GM12878 (cell line): ENCODE results near the gene SH3BGRL3.

Source experiments
- BHLHE40 ChIP-seq, 2 experiments: fragments of 450-650 bp in 1 of 2; IDR thresholded peaks; 2 replicates each; pipeline ENCODE4 v1.6.1; 2011 to 2017; ENCODE audit warnings: low read depth in 2 of 2, borderline replicate concordance in 1 of 2, improper control_type of control experiment in 1 of 2, low read length in 1 of 2, mild to moderate bottlenecking in 1 of 2
- CTCF ChIP-seq, 3 experiments: IDR thresholded peaks in 2 of 3; conservative IDR thresholded peaks in 1 of 3; 2 replicates each; pipeline ENCODE4 v1.5.1; 2011; ENCODE audit warnings: low read depth in 3 of 3, low read length in 3 of 3, mild to moderate bottlenecking in 3 of 3, control low read depth in 2 of 3, moderate library complexity in 2 of 3, inconsistent platforms in 1 of 3, mixed read lengths in 1 of 3; ENCODE audit not compliant: control insufficient read depth in 2 of 3, insufficient read depth in 1 of 3; ENCODE audit errors: extremely low read depth in 1 of 3
- GABPA ChIP-seq: IDR thresholded peaks from 2 replicates; pipeline ENCODE4 v1.6.1; 2014; ENCODE audit warnings: antibody characterized with exemption, low read depth, mild to moderate bottlenecking, inconsistent platforms
- JUND ChIP-seq: IDR thresholded peaks from 2 replicates; pipeline ENCODE4 v1.6.1; 2012; ENCODE audit warnings: low read depth, mild to moderate bottlenecking, low read length, improper control_type of control experiment, moderate library complexity
- POLR2A ChIP-seq: IDR thresholded peaks from 2 replicates; pipeline ENCODE4 v1.6.1; 2011; ENCODE audit warnings: low read depth, mild to moderate bottlenecking, low read length
- POLR2AphosphoS5 ChIP-seq: IDR thresholded peaks from 2 replicates; pipeline ENCODE4 v1.6.1; 2011; ENCODE audit warnings: mild to moderate bottlenecking, low read length, inconsistent platforms
- RAD21 ChIP-seq: IDR thresholded peaks from 2 replicates; pipeline ENCODE4 v1.6.1; 2011; ENCODE audit warnings: mild to moderate bottlenecking, low read depth, low read length, moderate library complexity; ENCODE audit not compliant: insufficient read depth
- SIN3A ChIP-seq: IDR thresholded peaks from 2 replicates; pipeline ENCODE4 v1.6.1; 2012; ENCODE audit warnings: low read depth, low read length, improper control_type of control experiment
- TAF1 ChIP-seq: IDR thresholded peaks from 2 replicates; pipeline ENCODE4 v1.6.1; 2011; ENCODE audit warnings: mild to moderate bottlenecking, low read depth, low read length, borderline replicate concordance
- USF2 ChIP-seq: IDR thresholded peaks from 2 replicates; pipeline ENCODE4 v1.6.1; 2011; ENCODE audit warnings: low read depth, low read length, improper control_type of control experiment, borderline replicate concordance
- ZBED1 ChIP-seq: IDR thresholded peaks from 2 replicates; pipeline ENCODE4 v1.6.1; 2016; ENCODE audit warnings: borderline replicate concordance
- TF ChIP-seq, protein P1 (sequence below): IDR thresholded peaks from 2 replicates; pipeline ENCODE4 v1.6.1; 2012; ENCODE audit warnings: mild to moderate bottlenecking, low read depth, low read length

DNA sequence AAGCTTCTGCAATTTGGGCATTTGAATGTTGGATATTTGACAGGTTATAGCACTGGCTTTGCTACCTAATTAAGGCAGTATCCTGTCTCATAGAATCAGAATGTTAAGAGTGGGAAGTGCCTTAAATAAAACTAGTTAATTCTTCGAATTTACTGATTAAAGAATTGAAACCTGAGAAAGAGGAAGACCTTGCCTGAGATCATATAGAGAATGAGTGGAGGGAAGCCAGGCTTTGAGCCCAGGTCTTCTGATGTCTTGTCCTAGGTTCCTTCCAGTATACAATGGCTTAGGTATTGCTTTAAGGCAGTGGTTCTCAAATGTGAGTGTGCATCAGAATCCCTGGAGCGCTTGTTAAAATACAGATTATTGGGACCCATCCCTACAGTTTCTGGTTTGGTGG, 20.9 kb upstream of the SH3BGRL3 start:
- no peak for TF ChIP-seq RAD21
- TF ChIP-seq CTCF (IDR thresholded peaks at IDR 0.05 in 2 of 3, conservative IDR thresholded peaks at IDR 0.05 in 1 of 3; ENCODE audit: control insufficient read depth in 2 of 3, extremely low read depth in 1 of 3, insufficient read depth in 1 of 3, low read depth in 3 of 3, low read length in 3 of 3) = no peak
- TF ChIP-seq POLR2AphosphoS5 = no peak
- TF ChIP-seq, protein P1, sequence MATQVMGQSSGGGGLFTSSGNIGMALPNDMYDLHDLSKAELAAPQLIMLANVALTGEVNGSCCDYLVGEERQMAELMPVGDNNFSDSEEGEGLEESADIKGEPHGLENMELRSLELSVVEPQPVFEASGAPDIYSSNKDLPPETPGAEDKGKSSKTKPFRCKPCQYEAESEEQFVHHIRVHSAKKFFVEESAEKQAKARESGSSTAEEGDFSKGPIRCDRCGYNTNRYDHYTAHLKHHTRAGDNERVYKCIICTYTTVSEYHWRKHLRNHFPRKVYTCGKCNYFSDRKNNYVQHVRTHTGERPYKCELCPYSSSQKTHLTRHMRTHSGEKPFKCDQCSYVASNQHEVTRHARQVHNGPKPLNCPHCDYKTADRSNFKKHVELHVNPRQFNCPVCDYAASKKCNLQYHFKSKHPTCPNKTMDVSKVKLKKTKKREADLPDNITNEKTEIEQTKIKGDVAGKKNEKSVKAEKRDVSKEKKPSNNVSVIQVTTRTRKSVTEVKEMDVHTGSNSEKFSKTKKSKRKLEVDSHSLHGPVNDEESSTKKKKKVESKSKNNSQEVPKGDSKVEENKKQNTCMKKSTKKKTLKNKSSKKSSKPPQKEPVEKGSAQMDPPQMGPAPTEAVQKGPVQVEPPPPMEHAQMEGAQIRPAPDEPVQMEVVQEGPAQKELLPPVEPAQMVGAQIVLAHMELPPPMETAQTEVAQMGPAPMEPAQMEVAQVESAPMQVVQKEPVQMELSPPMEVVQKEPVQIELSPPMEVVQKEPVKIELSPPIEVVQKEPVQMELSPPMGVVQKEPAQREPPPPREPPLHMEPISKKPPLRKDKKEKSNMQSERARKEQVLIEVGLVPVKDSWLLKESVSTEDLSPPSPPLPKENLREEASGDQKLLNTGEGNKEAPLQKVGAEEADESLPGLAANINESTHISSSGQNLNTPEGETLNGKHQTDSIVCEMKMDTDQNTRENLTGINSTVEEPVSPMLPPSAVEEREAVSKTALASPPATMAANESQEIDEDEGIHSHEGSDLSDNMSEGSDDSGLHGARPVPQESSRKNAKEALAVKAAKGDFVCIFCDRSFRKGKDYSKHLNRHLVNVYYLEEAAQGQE = no peak
- TF ChIP-seq POLR2A = no peak
- TF ChIP-seq BHLHE40 (IDR thresholded peaks at IDR 0.05; ENCODE audit: borderline replicate concordance in 1 of 2, low read depth in 2 of 2, low read length in 1 of 2) = no peak
- TF ChIP-seq ZBED1 = no peak
- TF ChIP-seq JUND = no peak
- TF ChIP-seq TAF1 = no peak
- no peak for TF ChIP-seq USF2
- no peak for TF ChIP-seq SIN3A
- TF ChIP-seq GABPA = no peak
